ENCODE measurements around the gene ABCA8.
"Not testable (repeated sequence)": the region's sequence is repeated elsewhere in the genome, so short reads cannot be mapped to it uniquely, and the experiment has no call there.

The ABCA8 gene

GRCh38 chr17:68955181-68955841 lies at the start of gene ABCA8:
Gene ABCA8 (minus strand): TSS chr17:68955392. CDS start chr17:68942034, 13,358 bp downstream.
- POLR2A ChIA-PET (ENCODE audit: low non-redundant PET), result no interaction called here
- no peak for TF ChIP-seq CTCF (conservative IDR thresholded peaks at IDR 0.05; ENCODE audit: low read depth)
- no peak for DNase-seq (ENCODE audit: low spot score)
- CTCF ChIA-PET, result no interaction called here
- no peak within 1 kb of the TSS for H3K27ac ChIP-seq

- DNase-seq (ENCODE audit: low spot score); CTCF ChIA-PET; POLR2A ChIA-PET (ENCODE audit: low non-redundant PET); H3K27ac ChIP-seq: not testable (repeated sequence)
These were observed 49.6 kb upstream of the ABCA8 start for GRCh38 chr17:69004759-69005158.

GRCh38 chr17:68999743-69000142 lies 44.6 kb upstream of the ABCA8 start:
- H3K27ac ChIP-seq; POLR2A ChIA-PET (ENCODE audit: low non-redundant PET); CTCF ChIA-PET; DNase-seq (ENCODE audit: low spot score): not testable (repeated sequence)

- no peak overlapping the region for H3K27ac ChIP-seq
- TF ChIP-seq CTCF (conservative IDR thresholded peaks at IDR 0.05; ENCODE audit: low read depth), result no peak
- peak; percentile 38 for DNase-seq (ENCODE audit: low spot score)
- ChIA-PET CTCF (no interaction called here), POLR2A (ENCODE audit: low non-redundant PET) (no interaction called here)
These were observed 37.9 kb upstream of the ABCA8 start for GRCh38 chr17:68993112-68993511.

- no peak for DNase-seq (ENCODE audit: low spot score)
- no peak overlapping the region for H3K27ac ChIP-seq
- ChIA-PET POLR2A (ENCODE audit: low non-redundant PET) (no interaction called here), CTCF (interaction anchor here (0.7 kb wide), 1 partner anchor 214 kb away, joined by 3 read pairs; no protein-coding TSS in a partner anchor)
- no peak for TF ChIP-seq CTCF (conservative IDR thresholded peaks at IDR 0.05; ENCODE audit: low read depth)
These were observed 32.8 kb upstream of the ABCA8 start for GRCh38 chr17:68987966-68988365.

- DNase-seq (ENCODE audit: low spot score), result peak; percentile 5
- TF ChIP-seq CTCF (conservative IDR thresholded peaks at IDR 0.05; ENCODE audit: low read depth), result no peak
- POLR2A ChIA-PET (ENCODE audit: low non-redundant PET), result no interaction called here
- CTCF ChIA-PET, result no interaction called here
- no peak overlapping the region for H3K27ac ChIP-seq
These were observed 26.1 kb upstream of the ABCA8 start for GRCh38 chr17:68981288-68981687.

- POLR2A ChIA-PET (ENCODE audit: low non-redundant PET), result no interaction called here
- no peak overlapping the region for H3K27ac ChIP-seq
- no peak for DNase-seq (ENCODE audit: low spot score)
- CTCF ChIA-PET, result interaction anchor here (0.7 kb wide), 1 partner anchor 1039 kb away, joined by 4 read pairs; no protein-coding TSS in a partner anchor
- no peak for TF ChIP-seq CTCF (conservative IDR thresholded peaks at IDR 0.05; ENCODE audit: low read depth)
These were observed 18.1 kb upstream of the ABCA8 start for GRCh38 chr17:68973098-68973846.

Data from RWPE1 (cell line).